ENCODE results near the gene PIK3R1. TPM values are rescaled to one million over a fixed set of nuclear protein-coding genes. Genes with fewer than 3 reads are reported as not detected.
A peak's percentile ranks its signal among the peaks of the same experiment; 100 is the strongest.

PIK3R1 gene
- total RNA-seq, 1 experiment from 2014 or later: 151 TPM

DNA sequence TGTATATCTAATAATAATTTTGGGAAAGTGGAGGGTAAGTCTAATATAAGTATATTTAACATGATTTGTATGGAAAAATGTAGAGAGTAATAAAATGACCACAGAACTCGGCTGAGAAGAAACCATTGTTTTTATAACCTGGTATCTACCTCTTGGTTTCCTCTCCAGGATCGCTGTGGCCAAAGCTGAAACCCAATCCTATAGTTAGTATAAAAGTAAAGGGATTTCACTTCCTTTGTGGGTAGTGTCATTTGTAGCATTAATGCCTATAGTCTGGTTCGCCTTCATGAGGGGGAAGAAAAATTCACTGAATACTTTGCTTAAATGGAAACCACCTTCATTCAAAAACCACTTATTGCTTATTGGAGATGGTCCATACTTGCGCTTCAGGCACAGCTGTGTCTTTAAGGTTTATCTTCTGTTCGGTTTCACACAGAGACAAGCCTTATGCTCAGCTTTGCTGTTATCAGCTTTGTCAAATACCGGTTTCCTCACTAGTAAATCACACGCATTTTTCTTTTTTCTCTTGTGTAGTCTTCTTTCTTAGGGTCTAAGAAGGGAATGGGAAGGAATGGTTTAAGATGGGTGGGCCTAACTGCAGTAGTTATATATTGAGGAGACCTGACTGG, 12.1 kb downstream of the PIK3R1 start:
- Mint-ChIP-seq H3K4me1 (ENCODE audit: insufficient read depth, unreplicated experiment) (peaks cover 83% of the 10 kb centered on the region), H3K27ac (ENCODE audit: low read depth, unreplicated experiment) (peak overlapping the region; percentile 19), H3K4me3 (ENCODE audit: unreplicated experiment) (no peak overlapping the region), H3K9me3 (ENCODE audit: unreplicated experiment) (no peaks in the 10 kb centered on the region), H3K36me3 (ENCODE audit: insufficient read depth, unreplicated experiment) (peaks cover 94% of the 10 kb centered on the region), H3K27me3 (ENCODE audit: insufficient read depth, unreplicated experiment) (no peaks in the 10 kb centered on the region)
- DNase-seq (ENCODE audit: unreplicated experiment): no peak
- BruUV-seq (replicated peaks): no TSS peak
- intact Hi-C loops (cut with micrococcal nuclease): no loop called here
- TF ChIP-seq, protein P1, sequence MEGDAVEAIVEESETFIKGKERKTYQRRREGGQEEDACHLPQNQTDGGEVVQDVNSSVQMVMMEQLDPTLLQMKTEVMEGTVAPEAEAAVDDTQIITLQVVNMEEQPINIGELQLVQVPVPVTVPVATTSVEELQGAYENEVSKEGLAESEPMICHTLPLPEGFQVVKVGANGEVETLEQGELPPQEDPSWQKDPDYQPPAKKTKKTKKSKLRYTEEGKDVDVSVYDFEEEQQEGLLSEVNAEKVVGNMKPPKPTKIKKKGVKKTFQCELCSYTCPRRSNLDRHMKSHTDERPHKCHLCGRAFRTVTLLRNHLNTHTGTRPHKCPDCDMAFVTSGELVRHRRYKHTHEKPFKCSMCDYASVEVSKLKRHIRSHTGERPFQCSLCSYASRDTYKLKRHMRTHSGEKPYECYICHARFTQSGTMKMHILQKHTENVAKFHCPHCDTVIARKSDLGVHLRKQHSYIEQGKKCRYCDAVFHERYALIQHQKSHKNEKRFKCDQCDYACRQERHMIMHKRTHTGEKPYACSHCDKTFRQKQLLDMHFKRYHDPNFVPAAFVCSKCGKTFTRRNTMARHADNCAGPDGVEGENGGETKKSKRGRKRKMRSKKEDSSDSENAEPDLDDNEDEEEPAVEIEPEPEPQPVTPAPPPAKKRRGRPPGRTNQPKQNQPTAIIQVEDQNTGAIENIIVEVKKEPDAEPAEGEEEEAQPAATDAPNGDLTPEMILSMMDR (IDR thresholded peaks at IDR 0.05; ENCODE audit: unreplicated experiment): no peak
- ChIA-PET POLR2A (interaction anchor here (0.6 to 8.0 kb wide), 5 partner anchors 9 to 979 kb away, joined by 3 to 151 read pairs (median 3); partner anchors contain the start of gene PIK3R1), CTCF (no interaction called here)

DNA sequence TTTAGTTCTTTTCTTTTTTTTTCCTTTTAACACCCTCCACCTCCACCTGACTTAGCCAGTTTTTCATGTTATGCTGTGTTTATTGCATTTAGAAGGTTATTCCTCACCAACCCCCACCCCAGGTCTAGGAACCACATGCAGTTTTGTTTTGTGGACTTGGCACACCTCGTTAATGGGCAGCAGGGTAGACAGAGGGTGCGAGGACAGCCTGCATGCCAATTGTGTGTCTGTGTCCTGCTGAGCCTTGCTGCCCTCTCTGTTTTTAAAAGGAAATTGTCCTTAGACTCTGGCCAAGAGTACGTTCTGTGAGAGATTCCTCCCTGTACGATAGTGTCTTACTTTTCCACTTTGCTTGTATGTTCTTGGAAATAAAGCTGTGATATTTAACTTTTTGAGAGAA, 13.9 kb downstream of the PIK3R1 start:
- POLR2A ChIA-PET: interaction anchor here (0.7 to 8.0 kb wide), 8 partner anchors 9 to 309 kb away, joined by 3 to 151 read pairs (median 4); partner anchors contain the start of gene PIK3R1
- peaks cover 72% of the 10 kb centered on the region for H3K4me1 Mint-ChIP-seq (ENCODE audit: insufficient read depth, unreplicated experiment)
- H3K27me3 Mint-ChIP-seq (ENCODE audit: insufficient read depth, unreplicated experiment): no peaks in the 10 kb centered on the region
- no peak overlapping the region for H3K4me3 Mint-ChIP-seq (ENCODE audit: unreplicated experiment)
- TF ChIP-seq, protein P1 (IDR thresholded peaks at IDR 0.05; ENCODE audit: unreplicated experiment): no peak
- H3K27ac Mint-ChIP-seq (ENCODE audit: low read depth, unreplicated experiment): no peak overlapping the region
- CTCF ChIA-PET: interaction anchor here (0.9 to 1.6 kb wide), 2 partner anchors 9 to 24 kb away, joined by 3 to 6 read pairs; no protein-coding TSS in a partner anchor
- no TSS peak for BruUV-seq (replicated peaks)
- peaks cover 97% of the 10 kb centered on the region for H3K36me3 Mint-ChIP-seq (ENCODE audit: insufficient read depth, unreplicated experiment)
- DNase-seq (ENCODE audit: unreplicated experiment): no peak
- H3K9me3 Mint-ChIP-seq (ENCODE audit: unreplicated experiment): no peaks in the 10 kb centered on the region
- intact Hi-C loops (cut with micrococcal nuclease): no loop called here

DNA sequence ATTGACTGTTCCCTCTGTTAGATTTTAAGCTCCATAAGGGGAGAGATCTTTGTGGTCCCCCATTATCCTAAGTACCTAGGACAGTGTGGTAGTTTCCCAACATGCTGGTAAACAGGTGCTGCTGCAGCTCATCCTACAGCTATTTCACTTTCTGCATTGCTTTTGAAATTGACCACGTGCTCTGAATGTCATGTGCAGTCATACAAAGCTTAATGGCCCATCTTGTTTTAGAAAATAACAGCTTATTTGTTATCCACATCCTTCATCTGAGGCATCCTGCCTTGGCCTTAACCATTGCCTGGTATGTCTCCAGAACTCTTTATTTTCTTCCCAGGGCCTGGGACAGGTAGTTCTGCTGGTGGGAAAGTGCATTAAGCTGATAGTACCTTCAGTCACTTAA, 14.7 kb downstream of the PIK3R1 start:
- Mint-ChIP-seq H3K27me3 (ENCODE audit: insufficient read depth, unreplicated experiment) (no peaks in the 10 kb centered on the region), H3K27ac (ENCODE audit: low read depth, unreplicated experiment) (peak overlapping the region; percentile 13), H3K36me3 (ENCODE audit: insufficient read depth, unreplicated experiment) (peaks cover 96% of the 10 kb centered on the region), H3K4me3 (ENCODE audit: unreplicated experiment) (peak overlapping the region; percentile 15), H3K9me3 (ENCODE audit: unreplicated experiment) (no peaks in the 10 kb centered on the region), H3K4me1 (ENCODE audit: insufficient read depth, unreplicated experiment) (peaks cover 63% of the 10 kb centered on the region)
- intact Hi-C loops (cut with micrococcal nuclease): no loop called here
- CTCF ChIA-PET: interaction anchor here (0.9 kb wide), 1 partner anchor 8 kb away, joined by 3 read pairs; no protein-coding TSS in a partner anchor
- TF ChIP-seq, protein P1 (IDR thresholded peaks at IDR 0.05; ENCODE audit: unreplicated experiment): no peak
- no TSS peak for BruUV-seq (replicated peaks)
- POLR2A ChIA-PET: interaction anchor here (0.9 to 8.0 kb wide), 7 partner anchors 8 to 288 kb away, joined by 3 to 151 read pairs (median 5); partner anchors contain the start of gene PIK3R1
- no peak for DNase-seq (ENCODE audit: unreplicated experiment)

- BruUV-seq (replicated peaks): no TSS peak
- Mint-ChIP-seq H3K4me1 (ENCODE audit: insufficient read depth, unreplicated experiment) (peaks cover 51% of the 10 kb centered on the region), H3K4me3 (ENCODE audit: unreplicated experiment) (peak overlapping the region; percentile 28), H3K36me3 (ENCODE audit: insufficient read depth, unreplicated experiment) (peaks cover 98% of the 10 kb centered on the region), H3K27me3 (ENCODE audit: insufficient read depth, unreplicated experiment) (no peaks in the 10 kb centered on the region), H3K27ac (ENCODE audit: low read depth, unreplicated experiment) (peak overlapping the region; percentile 25), H3K9me3 (ENCODE audit: unreplicated experiment) (no peaks in the 10 kb centered on the region)
- intact Hi-C loops (cut with micrococcal nuclease): no loop called here
- DNase-seq (ENCODE audit: unreplicated experiment): no peak
- ChIA-PET CTCF (no interaction called here), POLR2A (interaction anchor here (0.6 to 8.0 kb wide), 6 partner anchors 10 to 985 kb away, joined by 3 to 151 read pairs (median 3); partner anchors contain the start of gene PIK3R1)
- TF ChIP-seq, protein P1 (IDR thresholded peaks at IDR 0.05; ENCODE audit: unreplicated experiment): no peak
Observed at GRCh38 chr5:68231414-68232076, 16.0 kb downstream of the PIK3R1 start.

All from MCF 10A (cell line).